Activated T-helper 17 cell treated with anti-CD3 and anti-CD28 coated beads, Interleukin-2, amount 50 U/mL, for 72 hours (primary cell): ENCODE data around the gene TF. TPM values are rescaled to one million over a fixed set of nuclear protein-coding genes. Genes with fewer than 3 reads are reported as not detected.

Experiments used
- ATAC-seq: fragments of 150-1000 bp; cut with Tn5 transposase; replicated peaks from 2 replicates; pipeline ENCODE4 v1.10.0; 2021; ENCODE audit warnings: mild to moderate bottlenecking, moderate library complexity
- H3K27ac Mint-ChIP-seq: one replicate; pipeline ENCODE4 v1.8.0; 2022; ENCODE audit warnings: mixed read lengths
- H3K27me3 Mint-ChIP-seq: one replicate; pipeline ENCODE4 v1.8.0; 2022; ENCODE audit warnings: mixed read lengths
- H3K36me3 Mint-ChIP-seq: one replicate; pipeline ENCODE4 v1.8.0; 2022; ENCODE audit warnings: low read depth, mild to moderate bottlenecking, mixed read lengths
- H3K4me1 Mint-ChIP-seq: one replicate; pipeline ENCODE4 v1.8.0; 2022; ENCODE audit warnings: mixed read lengths
- H3K4me3 Mint-ChIP-seq: one replicate; pipeline ENCODE4 v1.8.0; 2022; ENCODE audit warnings: mild to moderate bottlenecking, mixed read lengths
- H3K9me3 Mint-ChIP-seq: one replicate; pipeline ENCODE4 v1.8.0; 2022; ENCODE audit warnings: mixed read lengths
- total RNA-seq, 2 donors: library from RNA; stranded (reverse); gene quantifications; one replicate each; pipeline ENCODE4 v1.2.3, GENCODE V29; 2022

Gene TF
- total RNA-seq, 2 donors from 2014 or later, result 0.50 to 1.9 TPM

GRCh38 chr3:133825969-133826727, 80.0 kb downstream of the TF start:
- Mint-ChIP-seq H3K4me1 (no peaks in the 10 kb centered on the region), H3K27me3 (no peaks in the 10 kb centered on the region), H3K4me3 (no peak overlapping the region), H3K27ac (no peak overlapping the region), H3K9me3 (no peaks in the 10 kb centered on the region), H3K36me3 (peaks cover 49% of the 10 kb centered on the region)
- ATAC-seq, result no peak

DNA sequence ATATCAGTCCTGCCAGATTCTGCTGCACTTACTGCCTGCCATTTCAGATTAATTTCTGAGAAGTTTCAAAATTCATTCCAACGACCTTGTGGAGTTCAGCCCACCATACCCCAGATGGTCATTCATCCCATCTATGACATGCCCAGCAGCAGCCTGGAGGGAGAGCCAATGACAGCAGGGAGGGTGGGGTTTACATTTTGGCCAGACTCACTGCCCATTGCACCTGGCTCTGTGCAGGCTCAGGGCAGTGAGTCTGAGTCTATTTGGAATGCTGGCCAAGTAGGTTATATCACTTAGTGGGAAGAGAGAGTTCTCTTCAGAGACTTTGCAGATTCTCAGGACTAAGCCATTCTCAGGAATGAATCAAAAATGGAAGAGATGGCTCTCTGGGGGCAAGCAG, 80.9 kb downstream of the TF start:
- H3K9me3 Mint-ChIP-seq, result no peaks in the 10 kb centered on the region
- peaks cover 39% of the 10 kb centered on the region for H3K36me3 Mint-ChIP-seq
- no peak overlapping the region for H3K4me3 Mint-ChIP-seq
- ATAC-seq, result no peak
- H3K27ac Mint-ChIP-seq, result no peak overlapping the region
- no peaks in the 10 kb centered on the region for H3K4me1 Mint-ChIP-seq
- no peaks in the 10 kb centered on the region for H3K27me3 Mint-ChIP-seq

- Mint-ChIP-seq H3K27ac (no peak overlapping the region), H3K4me1 (no peaks in the 10 kb centered on the region)
- ATAC-seq, result no peak
Observed at GRCh38 chr3:133827684-133828083, 81.5 kb downstream of the TF start.

DNA sequence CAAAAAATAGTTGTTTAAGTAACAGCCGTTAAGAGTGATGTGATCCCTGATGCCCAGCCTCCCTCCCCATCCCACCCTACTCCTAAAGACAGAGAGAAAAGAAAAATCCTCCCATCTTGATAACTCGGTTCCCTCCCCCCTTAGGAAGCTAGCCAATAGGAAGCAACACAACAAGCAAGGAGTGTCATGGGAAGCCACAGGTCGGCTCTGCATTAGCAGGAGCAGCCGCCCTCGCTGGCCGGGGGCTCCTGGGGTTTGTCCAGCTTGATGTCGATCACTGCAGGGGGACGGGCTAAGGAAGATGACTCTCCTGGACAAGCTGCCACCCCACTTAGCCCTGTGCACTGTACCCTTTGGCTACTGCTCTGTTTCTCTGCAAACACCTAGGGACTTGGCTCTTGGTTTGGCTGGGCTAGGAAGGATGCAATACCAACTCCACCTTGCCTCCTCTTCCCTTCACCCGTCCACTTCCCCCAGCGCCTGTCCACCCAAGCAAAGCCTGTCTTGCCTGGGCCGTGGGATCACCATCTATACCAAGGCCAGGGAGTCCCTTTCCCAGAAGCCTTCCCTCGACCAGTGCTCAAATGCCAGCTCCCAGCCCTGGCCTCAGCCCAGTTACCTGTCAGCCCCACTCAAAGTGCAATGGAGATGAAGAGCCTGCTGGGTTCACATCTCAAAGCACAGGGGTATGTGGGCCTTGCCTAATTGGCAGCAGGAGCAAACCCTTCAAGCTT, 82.5 kb downstream of the TF start:
- no peaks in the 10 kb centered on the region for H3K9me3 Mint-ChIP-seq
- no peaks in the 10 kb centered on the region for H3K4me1 Mint-ChIP-seq
- ATAC-seq, result no peak
- no peak overlapping the region for H3K27ac Mint-ChIP-seq
- H3K4me3 Mint-ChIP-seq, result no peak overlapping the region
- H3K36me3 Mint-ChIP-seq, result peaks cover 23% of the 10 kb centered on the region
- H3K27me3 Mint-ChIP-seq, result no peaks in the 10 kb centered on the region

More at GRCh38 chr3:133827684-133828083, 81.5 kb downstream of the TF start:
- Mint-ChIP-seq H3K4me3 (no peak overlapping the region), H3K36me3 (peaks cover 34% of the 10 kb centered on the region), H3K9me3 (no peaks in the 10 kb centered on the region), H3K27me3 (no peaks in the 10 kb centered on the region)

- H3K4me1 Mint-ChIP-seq, result no peaks in the 10 kb centered on the region
- peaks cover 17% of the 10 kb centered on the region for H3K36me3 Mint-ChIP-seq
Observed at GRCh38 chr3:133829310-133829707, 83.1 kb downstream of the TF start.

DNA sequence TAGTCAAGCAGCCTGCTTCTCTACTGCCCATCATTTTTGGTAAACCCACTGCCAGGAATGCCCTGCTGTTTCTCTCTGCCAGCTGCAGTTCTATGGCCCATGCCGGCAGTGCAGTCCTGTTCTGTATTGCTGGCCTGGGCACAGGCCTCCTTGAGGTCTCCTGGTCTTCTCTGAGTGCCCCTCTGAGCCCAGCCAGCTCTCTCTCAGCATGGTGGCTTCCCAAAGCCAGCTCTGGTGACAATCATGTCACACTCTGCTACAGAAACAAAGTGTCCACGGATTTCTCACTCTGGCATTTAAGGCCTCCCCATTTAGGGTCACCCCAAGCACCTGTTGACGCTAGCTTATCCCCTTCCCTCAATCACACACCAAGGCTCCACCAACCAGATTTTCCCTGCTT, 83.9 kb downstream of the TF start:
- H3K27me3 Mint-ChIP-seq, result no peaks in the 10 kb centered on the region
- no peaks in the 10 kb centered on the region for H3K9me3 Mint-ChIP-seq
- no peaks in the 10 kb centered on the region for H3K4me1 Mint-ChIP-seq
- peaks cover 10% of the 10 kb centered on the region for H3K36me3 Mint-ChIP-seq
- ATAC-seq, result no peak
- no peak overlapping the region for H3K4me3 Mint-ChIP-seq
- no peak overlapping the region for H3K27ac Mint-ChIP-seq

More at GRCh38 chr3:133829310-133829707, 83.1 kb downstream of the TF start:
- no peak overlapping the region for H3K4me3 Mint-ChIP-seq
- ATAC-seq, result no peak
- H3K9me3 Mint-ChIP-seq, result no peaks in the 10 kb centered on the region
- H3K27ac Mint-ChIP-seq, result no peak overlapping the region
- H3K27me3 Mint-ChIP-seq, result no peaks in the 10 kb centered on the region

DNA sequence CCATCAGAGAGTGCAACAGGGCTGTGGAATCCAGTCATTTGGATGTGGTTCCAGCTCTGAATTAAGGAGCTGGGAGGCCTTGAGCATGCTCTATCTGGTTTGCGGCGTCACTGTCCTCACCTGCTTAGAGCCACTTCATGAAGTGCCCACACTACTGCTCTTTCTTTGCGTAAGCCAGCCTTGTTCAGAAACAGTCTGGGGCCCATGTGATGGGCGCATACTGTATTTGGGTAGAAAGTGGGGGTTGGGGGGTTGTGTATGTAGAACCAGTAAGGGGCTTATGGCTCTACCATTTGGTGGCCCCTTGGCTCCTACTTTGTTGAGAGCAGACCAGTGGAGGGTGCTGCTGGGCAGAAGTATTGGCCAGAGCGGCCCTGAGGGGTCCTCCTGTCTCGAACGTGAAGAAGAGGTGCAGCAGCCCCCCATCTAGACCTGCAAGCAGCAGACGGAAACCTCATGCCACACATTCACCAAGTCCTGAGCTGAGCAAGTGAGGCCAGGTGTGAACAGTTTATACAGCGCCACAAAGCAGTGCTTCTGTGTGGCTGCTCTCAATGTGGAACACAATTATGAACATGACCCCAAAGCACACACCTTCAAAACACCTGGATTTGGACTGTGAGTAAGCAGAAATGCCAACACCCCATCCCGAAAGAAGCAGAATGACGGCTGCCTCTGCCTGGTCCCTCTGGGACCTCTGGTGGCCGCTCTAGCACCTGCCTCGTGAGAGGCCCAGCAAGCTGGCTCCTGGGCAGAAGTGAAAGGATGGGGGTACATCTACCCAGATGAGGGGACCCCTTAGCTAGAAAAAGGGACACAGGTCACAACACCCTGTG, 86.0 kb downstream of the TF start:
- H3K27ac Mint-ChIP-seq, result no peak overlapping the region
- no peaks in the 10 kb centered on the region for H3K4me1 Mint-ChIP-seq
- H3K4me3 Mint-ChIP-seq, result no peak overlapping the region
- H3K36me3 Mint-ChIP-seq, result no peaks in the 10 kb centered on the region
- ATAC-seq, result no peak
- no peaks in the 10 kb centered on the region for H3K9me3 Mint-ChIP-seq
- peaks cover 3% of the 10 kb centered on the region for H3K27me3 Mint-ChIP-seq

GRCh38 chr3:133832802-133833144, 86.6 kb downstream of the TF start:
- Mint-ChIP-seq H3K27me3 (peaks cover 3% of the 10 kb centered on the region), H3K27ac (no peak overlapping the region), H3K4me3 (no peak overlapping the region), H3K36me3 (no peaks in the 10 kb centered on the region), H3K9me3 (no peaks in the 10 kb centered on the region), H3K4me1 (no peaks in the 10 kb centered on the region)
- no peak for ATAC-seq

DNA sequence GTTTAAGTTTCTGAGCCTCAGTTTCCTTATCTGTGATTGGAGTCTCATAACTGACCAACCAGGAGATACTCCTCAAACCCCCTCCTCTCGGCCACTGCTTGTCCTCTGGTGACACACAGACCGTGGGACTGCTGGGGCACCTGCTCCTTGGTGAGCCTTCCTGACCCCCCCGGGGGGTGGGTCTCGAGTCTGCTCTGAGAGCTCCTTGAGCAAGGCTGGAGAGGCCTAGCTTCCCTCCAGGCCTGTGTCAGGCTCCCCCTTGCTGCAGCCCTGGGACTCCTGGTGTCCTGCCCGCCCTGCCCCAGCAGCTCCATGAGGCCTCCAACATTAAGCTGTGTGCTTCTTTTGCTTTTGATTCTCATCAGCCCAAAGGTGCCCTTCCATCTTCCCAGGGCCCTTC, 87.1 kb downstream of the TF start:
- Mint-ChIP-seq H3K27ac (no peak overlapping the region), H3K36me3 (no peaks in the 10 kb centered on the region), H3K27me3 (peaks cover 3% of the 10 kb centered on the region), H3K9me3 (no peaks in the 10 kb centered on the region), H3K4me3 (no peak overlapping the region), H3K4me1 (no peaks in the 10 kb centered on the region)
- no peak for ATAC-seq

- Mint-ChIP-seq H3K27me3 (peaks cover 3% of the 10 kb centered on the region), H3K36me3 (no peaks in the 10 kb centered on the region), H3K4me3 (no peak overlapping the region), H3K9me3 (no peaks in the 10 kb centered on the region), H3K4me1 (no peaks in the 10 kb centered on the region), H3K27ac (no peak overlapping the region)
- no peak for ATAC-seq
Observed at GRCh38 chr3:133833880-133834620, 87.9 kb downstream of the TF start.

- ATAC-seq, result no peak
- Mint-ChIP-seq H3K36me3 (no peaks in the 10 kb centered on the region), H3K27ac (no peak overlapping the region), H3K4me3 (no peak overlapping the region), H3K27me3 (peaks cover 3% of the 10 kb centered on the region), H3K4me1 (no peaks in the 10 kb centered on the region), H3K9me3 (no peaks in the 10 kb centered on the region)
Observed at GRCh38 chr3:133834621-133835417, 88.6 kb downstream of the TF start.

DNA sequence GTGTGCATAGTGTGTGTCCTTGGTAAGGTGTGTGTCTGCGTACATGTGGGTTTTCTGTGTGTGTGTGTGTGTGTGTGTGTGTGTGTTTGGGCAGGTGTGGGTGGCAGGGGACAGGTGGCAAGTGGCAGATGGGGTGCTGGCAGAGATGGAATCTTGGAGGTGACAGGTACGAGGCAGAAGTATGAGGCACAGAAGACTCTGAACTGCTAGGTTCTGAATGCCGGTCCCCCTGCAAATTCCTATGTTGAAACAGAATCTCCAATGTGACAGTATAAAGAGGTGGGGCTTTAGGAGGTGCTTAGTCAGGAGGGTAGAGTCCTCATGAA, 89.2 kb downstream of the TF start:
- no peak for ATAC-seq
- no peaks in the 10 kb centered on the region for H3K4me1 Mint-ChIP-seq
- no peaks in the 10 kb centered on the region for H3K36me3 Mint-ChIP-seq
- H3K27me3 Mint-ChIP-seq, result peaks cover 3% of the 10 kb centered on the region
- no peak overlapping the region for H3K27ac Mint-ChIP-seq
- no peak overlapping the region for H3K4me3 Mint-ChIP-seq
- no peaks in the 10 kb centered on the region for H3K9me3 Mint-ChIP-seq

GRCh38 chr3:133835961-133836360, 89.8 kb downstream of the TF start:
- no peak for ATAC-seq
- H3K27ac Mint-ChIP-seq, result no peak overlapping the region

More at GRCh38 chr3:133835961-133836360, 89.8 kb downstream of the TF start:
- Mint-ChIP-seq H3K36me3 (no peaks in the 10 kb centered on the region), H3K4me1 (no peaks in the 10 kb centered on the region), H3K9me3 (no peaks in the 10 kb centered on the region), H3K4me3 (no peak overlapping the region), H3K27me3 (peaks cover 3% of the 10 kb centered on the region)
